ENCODE measurements around the gene MTNR1A.

MTNR1A gene

DNA sequence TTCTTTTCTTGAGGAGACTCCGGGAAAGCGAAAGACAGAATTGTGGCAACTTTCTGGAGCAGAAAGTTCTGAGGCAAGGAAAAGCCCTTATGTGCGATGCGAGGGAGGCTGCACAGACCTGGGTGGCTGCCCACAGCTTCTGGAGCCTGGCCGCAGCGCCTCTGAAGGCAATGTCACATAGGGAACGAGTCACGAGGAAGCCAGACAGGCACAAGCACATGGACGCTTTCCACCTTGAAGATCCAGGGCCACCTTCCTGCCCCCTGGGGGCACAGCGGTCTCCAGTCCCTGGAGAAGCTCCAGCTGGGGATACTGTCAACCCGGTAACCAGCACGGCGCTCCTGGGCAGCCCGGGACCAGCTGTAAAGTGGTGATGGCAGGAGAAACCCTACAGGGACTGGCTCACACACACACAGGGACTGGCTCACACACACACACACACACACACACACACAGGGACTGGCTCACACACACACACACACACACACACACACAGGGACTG lies 69.8 kb downstream of the MTNR1A start:
- peak; percentile 58 for DNase-seq

DNA sequence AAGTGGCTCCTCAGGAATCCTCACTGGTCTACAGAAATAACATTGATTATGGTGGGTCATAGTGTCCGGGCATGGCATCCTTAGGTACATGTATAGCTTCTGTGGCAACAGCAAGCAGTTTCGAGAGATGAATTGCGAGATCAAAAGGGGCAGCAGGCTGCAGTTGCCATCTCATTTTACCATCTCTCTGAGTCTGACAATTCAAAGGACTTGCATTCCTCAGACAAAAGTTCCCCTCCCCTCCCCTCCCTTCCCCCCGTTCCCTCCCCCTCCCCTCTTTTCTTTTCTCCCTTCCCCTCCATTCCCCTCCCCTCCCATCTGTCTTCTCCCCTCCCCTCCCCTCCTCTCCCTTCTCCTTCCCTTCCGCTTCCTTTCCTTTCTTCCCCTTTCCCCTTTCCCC lies 70.2 kb downstream of the MTNR1A start:
- no peak for DNase-seq

- no peak for DNase-seq
These were observed 71.7 kb downstream of the MTNR1A start for GRCh38 chr4:186483656-186484055.
